ENCODE results near the gene JSRP1.

Gene JSRP1

GRCh38 chr19:2273356-2274184 lies 17.4 kb upstream of the JSRP1 start (continued):
- TF ChIP-seq PATZ1 (tag by site-specific recombination; IDR thresholded peaks at IDR 0.05) (peak; percentile 99), ZBTB26 (tag by site-specific recombination; optimal IDR thresholded peaks at IDR 0.05) (peak; percentile 61), ZNF518A (tag by site-specific recombination; conservative IDR thresholded peaks at IDR 0.05; ENCODE audit: low read depth) (peak; percentile 70), ZNF24 (tag by site-specific recombination; IDR thresholded peaks at IDR 0.05) (peak; percentile 87), ZNF791 (tag by site-specific recombination; IDR thresholded peaks at IDR 0.05) (no peak), EGR2 (tag by site-specific recombination; IDR thresholded peaks at IDR 0.05; ENCODE audit: low read depth) (0 out of 2 replicates have a peak, but pooled peaks have one; percentile 14), REST (tag by site-specific recombination; IDR thresholded peaks at IDR 0.05) (0 out of 2 replicates have a peak, but pooled peaks have one; percentile 14), HOXA7 (CRISPR knock-in tag; IDR thresholded peaks at IDR 0.05; ENCODE audit: borderline replicate concordance) (no peak), ZNF2 (tag by site-specific recombination; IDR thresholded peaks at IDR 0.05) (peak; percentile 96), ZNF792 (tag by site-specific recombination; IDR thresholded peaks at IDR 0.05) (peak; percentile 79; the same call in 1 of the 2 replicates), GLI2 (tag by site-specific recombination; IDR thresholded peaks at IDR 0.05; ENCODE audit: borderline replicate concordance, low read depth) (no peak), ZNF596 (tag by site-specific recombination; IDR thresholded peaks at IDR 0.05) (0 out of 2 replicates have a peak, but pooled peaks have one; percentile 26), ZNF398 (tag by site-specific recombination; IDR thresholded peaks at IDR 0.05) (peak; percentile 30; the same call in 1 of the 2 replicates), ATF2 (tag by site-specific recombination; IDR thresholded peaks at IDR 0.05; ENCODE audit: low read depth) (no peak), ZNF843 (tag by site-specific recombination; IDR thresholded peaks at IDR 0.05) (peak; percentile 79), ZFP69B (tag by site-specific recombination; IDR thresholded peaks at IDR 0.05) (0 out of 2 replicates have a peak, but pooled peaks have one; percentile 64), ZNF133 (tag by site-specific recombination; IDR thresholded peaks at IDR 0.05) (no peak), ZNF629 (tag by site-specific recombination; IDR thresholded peaks at IDR 0.05) (peak; percentile 75), ZBTB48 (tag by site-specific recombination; IDR thresholded peaks at IDR 0.05) (peak; percentile 97), SP3 (tag by site-specific recombination; IDR thresholded peaks at IDR 0.05) (peak; percentile 71), OVOL3 (tag by site-specific recombination; IDR thresholded peaks at IDR 0.05) (peak; percentile 41; the same call in 1 of the 2 replicates), ZNF354C (tag by site-specific recombination; IDR thresholded peaks at IDR 0.05; ENCODE audit: borderline replicate concordance, low read depth) (no peak)

Measured in HEK293 (cell line).